Mesenchymal stem cell (in vitro differentiated cells and primary cell): ENCODE results near the gene C1orf174.
"Not testable (repeated sequence)": the region's sequence is repeated elsewhere in the genome, so short reads cannot be mapped to it uniquely, and the experiment has no call there.

Experiments
- DNase-seq: peaks from one replicate; pipeline ENCODE4 v3.0.0-alpha.2; 2013
- H2AFZ ChIP-seq: one replicate; pipeline ENCODE4 v1.6.1; 2013; ENCODE audit warnings: low read depth, mild to moderate bottlenecking, control low read depth, inconsistent platforms, low read length, moderate library complexity
- H2AK5ac ChIP-seq: 2 replicates; pipeline ENCODE4 v1.6.1; 2013; ENCODE audit warnings: low read length, moderate library complexity, mild to moderate bottlenecking, inconsistent platforms; ENCODE audit not compliant: severe bottlenecking
- H2BK120ac ChIP-seq: one replicate; pipeline ENCODE4 v1.6.1; 2013; ENCODE audit warnings: low read depth, mild to moderate bottlenecking, inconsistent platforms, low read length, moderate library complexity
- H2BK12ac ChIP-seq, 2 experiments: one replicate each; pipeline ENCODE4 v1.6.1; 2013; ENCODE audit warnings: inconsistent platforms in 2 of 2, low read length in 2 of 2, mild to moderate bottlenecking in 2 of 2, moderate library complexity in 2 of 2, control low read depth in 1 of 2
- H2BK15ac ChIP-seq: one replicate; pipeline ENCODE4 v1.6.1; 2013; ENCODE audit warnings: mild to moderate bottlenecking, low read depth, inconsistent platforms; ENCODE audit not compliant: poor library complexity, severe bottlenecking
- H2BK5ac ChIP-seq: 2 replicates; pipeline ENCODE4 v1.6.1; 2013; ENCODE audit warnings: low read depth, mild to moderate bottlenecking, low read length, control low read depth, inconsistent platforms; ENCODE audit not compliant: poor library complexity, severe bottlenecking
- H3K14ac ChIP-seq, 2 experiments: one replicate each; pipeline ENCODE4 v1.6.1; 2013; ENCODE audit warnings: inconsistent platforms in 2 of 2, low read length in 2 of 2, control low read depth in 1 of 2, mild to moderate bottlenecking in 1 of 2, moderate library complexity in 1 of 2
- H3K18ac ChIP-seq, 2 experiments: one replicate each; pipeline ENCODE4 v1.6.1; 2013; ENCODE audit warnings: inconsistent platforms in 2 of 2, low read length in 2 of 2, control low read depth in 1 of 2, low read depth in 1 of 2, mild to moderate bottlenecking in 1 of 2
- H3K23ac ChIP-seq, 2 experiments: one replicate each; pipeline ENCODE4 v1.6.1; 2013; ENCODE audit warnings: inconsistent platforms in 2 of 2, low read length in 2 of 2, mild to moderate bottlenecking in 2 of 2, moderate library complexity in 2 of 2, control low read depth in 1 of 2
- H3K27ac ChIP-seq: 2 replicates; pipeline ENCODE4 v1.5.1; 2013; ENCODE audit warnings: mild to moderate bottlenecking, moderate library complexity, low read length, control low read depth, inconsistent platforms; ENCODE audit not compliant: poor library complexity, severe bottlenecking
- H3K27me3 ChIP-seq, 2 experiments: 2 replicates each; pipeline versions ENCODE4 v1.6.1 to v1.7.0; 2013; ENCODE audit warnings: low read length in 2 of 2, mild to moderate bottlenecking in 2 of 2, moderate library complexity in 2 of 2, control low read depth in 1 of 2, inconsistent platforms in 1 of 2; ENCODE audit not compliant: control insufficient read depth in 1 of 2, insufficient read depth in 1 of 2
- H3K36me3 ChIP-seq, 2 experiments: 2 replicates each; pipeline versions ENCODE4 v1.6.1 to v1.7.0; 2013; ENCODE audit warnings: low read length in 2 of 2, control low read depth in 1 of 2, inconsistent platforms in 1 of 2, low read depth in 1 of 2, mild to moderate bottlenecking in 1 of 2; ENCODE audit not compliant: insufficient read depth in 2 of 2, control insufficient read depth in 1 of 2
- H3K4ac ChIP-seq, 2 experiments: one replicate each; pipeline ENCODE4 v1.6.1; 2013; ENCODE audit warnings: inconsistent platforms in 2 of 2, low read length in 2 of 2, mild to moderate bottlenecking in 2 of 2, moderate library complexity in 2 of 2, control low read depth in 1 of 2, low read depth in 1 of 2
- H3K4me1 ChIP-seq: 2 replicates; pipeline ENCODE4 v1.6.1; 2013; ENCODE audit warnings: low read depth, low read length, control low read depth; ENCODE audit not compliant: control insufficient read depth, insufficient read depth
- H3K4me2 ChIP-seq: 2 replicates; pipeline ENCODE4 v1.6.1; 2013; ENCODE audit warnings: low read length, mild to moderate bottlenecking, inconsistent platforms; ENCODE audit not compliant: poor library complexity, severe bottlenecking
- H3K4me3 ChIP-seq, 2 experiments: 2 replicates each; pipeline versions ENCODE4 v1.5.1 to v1.7.0; 2013; ENCODE audit warnings: low read length in 2 of 2, mild to moderate bottlenecking in 2 of 2, control low read depth in 1 of 2, low read depth in 1 of 2; ENCODE audit not compliant: insufficient read depth in 1 of 2
- H3K79me1 ChIP-seq: replicated peaks from 2 replicates; pipeline ENCODE4 v1.6.1; 2013; ENCODE audit warnings: mild to moderate bottlenecking, control low read depth, low read length, inconsistent platforms; ENCODE audit not compliant: poor library complexity, severe bottlenecking
- H3K9ac ChIP-seq: 2 replicates; pipeline ENCODE4 v1.7.0; 2013; ENCODE audit warnings: mild to moderate bottlenecking, low read length, moderate library complexity
- H3K9me3 ChIP-seq: 2 replicates; pipeline ENCODE4 v1.7.0; 2013; ENCODE audit warnings: mild to moderate bottlenecking, low read length; ENCODE audit not compliant: control insufficient read depth
- H4K8ac ChIP-seq: one replicate; pipeline ENCODE4 v1.6.1; 2013; ENCODE audit warnings: inconsistent platforms, mild to moderate bottlenecking, low read length, moderate library complexity
- H4K91ac ChIP-seq: one replicate; pipeline ENCODE4 v1.6.1; 2013; ENCODE audit warnings: mild to moderate bottlenecking, low read length, inconsistent platforms
- WGBS: methylation state at CpG from one replicate; pipeline ENCODE4 v1.1.7; 2013; ENCODE audit warnings: mixed read lengths; 5-methylcytosine and 5-hydroxymethylcytosine counted together

The C1orf174 gene

GRCh38 chr1:3918359-3918758 is 18.3 kb upstream of the C1orf174 start:
- H2BK12ac ChIP-seq, H3K36me3 ChIP-seq, H3K14ac ChIP-seq, H3K9ac ChIP-seq, H3K4me1 ChIP-seq, H2BK15ac ChIP-seq, H3K9me3 ChIP-seq, H2BK5ac ChIP-seq, H3K4me2 ChIP-seq, H2AK5ac ChIP-seq, DNase-seq, H3K4ac ChIP-seq, H4K91ac ChIP-seq, H3K23ac ChIP-seq, H3K4me3 ChIP-seq, H2BK120ac ChIP-seq, H3K27ac ChIP-seq, H4K8ac ChIP-seq, H2AFZ ChIP-seq, H3K18ac ChIP-seq, H3K79me1 ChIP-seq: not testable (repeated sequence)
- 74% methylated on average over 6 of the region's 6 CpGs for WGBS
- H3K27me3 ChIP-seq: peaks cover 0 to 16% of the 10 kb centered on the region in 2 experiments

- WGBS: 72% methylated on average over 8 of the region's 8 CpGs
- H3K9ac ChIP-seq: no peak overlapping the region
- H2BK15ac ChIP-seq: no peak overlapping the region
Measured at GRCh38 chr1:3917761-3918160, 17.7 kb upstream of the C1orf174 start.

DNA sequence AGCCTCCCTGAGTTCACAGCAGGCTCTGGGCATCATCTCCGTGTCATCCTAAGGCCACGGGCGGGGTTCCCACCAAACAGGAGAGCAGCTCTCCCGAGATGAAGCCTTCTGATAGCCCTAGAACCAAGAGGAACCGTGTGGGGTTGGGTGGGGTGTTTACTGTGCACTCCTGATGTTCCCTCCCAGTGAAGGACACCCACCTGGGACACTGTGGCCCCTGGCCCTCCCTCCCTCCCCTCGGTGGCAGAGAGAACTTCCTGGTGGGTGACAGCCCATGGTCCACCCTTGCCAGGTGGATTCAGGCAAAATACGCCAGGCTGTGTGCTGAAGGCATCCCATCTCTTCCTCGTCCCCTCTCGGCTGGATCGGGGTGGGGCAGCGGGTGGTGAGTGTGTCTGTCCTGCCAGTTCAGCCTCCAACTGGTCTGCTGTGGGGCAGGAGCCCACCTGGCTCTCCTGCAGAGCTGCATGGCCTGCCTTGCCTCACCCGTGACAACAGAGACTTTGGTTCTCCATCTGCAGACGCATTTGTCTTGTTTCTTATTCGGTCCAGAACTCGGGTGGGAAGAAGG is 15.6 kb upstream of the C1orf174 start:
- no peak overlapping the region for H3K18ac ChIP-seq
- H3K4me1 ChIP-seq: peaks cover 8% of the 10 kb centered on the region
- WGBS: 90% methylated on average over 15 of the region's 15 CpGs
- H2BK5ac ChIP-seq: no peak overlapping the region
- H3K36me3 ChIP-seq: peaks cover 0 to 10% of the 10 kb centered on the region in 2 experiments
- no peak overlapping the region for H3K4me3 ChIP-seq
- no peak overlapping the region for H2BK120ac ChIP-seq
- no peak for DNase-seq
- H2BK15ac ChIP-seq: no peak overlapping the region
- H2BK12ac ChIP-seq: no peak overlapping the region
- H3K27ac ChIP-seq: no peak overlapping the region
- no peaks in the 10 kb centered on the region for H3K9me3 ChIP-seq
- no peak overlapping the region for H3K9ac ChIP-seq
- no peak overlapping the region for H3K4me2 ChIP-seq
- peak overlapping the region; percentile 58 for H4K91ac ChIP-seq
- H4K8ac ChIP-seq: no peak overlapping the region
- H3K4ac ChIP-seq: no peak overlapping the region
- no peak overlapping the region for H2AFZ ChIP-seq
- H2AK5ac ChIP-seq: no peak overlapping the region
- H3K79me1 ChIP-seq: no peaks in the 10 kb centered on the region
- H3K27me3 ChIP-seq: peaks cover 10 to 16% of the 10 kb centered on the region in 2 experiments
- no peak overlapping the region for H3K14ac ChIP-seq
- no peak overlapping the region for H3K23ac ChIP-seq

More at GRCh38 chr1:3917761-3918160, 17.7 kb upstream of the C1orf174 start:
- Histone ChIP-seq H4K91ac (no peak overlapping the region), H3K18ac (no peak overlapping the region), H2BK120ac (no peak overlapping the region), H3K79me1 (no peaks in the 10 kb centered on the region), H3K36me3 (peaks cover 0 to 5% of the 10 kb centered on the region in 2 experiments), H3K23ac (no peak overlapping the region), H3K27ac (no peak overlapping the region), H3K4me2 (no peak overlapping the region), H3K4ac (no peak overlapping the region), H3K4me1 (peaks cover 2% of the 10 kb centered on the region), H4K8ac (no peak overlapping the region), H3K4me3 (no peak overlapping the region), H2AFZ (no peak overlapping the region), H3K9me3 (no peaks in the 10 kb centered on the region), H3K14ac (no peak overlapping the region), H2AK5ac (no peak overlapping the region), H2BK12ac (no peak overlapping the region), H2BK5ac (no peak overlapping the region), H3K27me3 (peaks cover 0 to 10% of the 10 kb centered on the region in 2 experiments)
- no peak for DNase-seq

DNA sequence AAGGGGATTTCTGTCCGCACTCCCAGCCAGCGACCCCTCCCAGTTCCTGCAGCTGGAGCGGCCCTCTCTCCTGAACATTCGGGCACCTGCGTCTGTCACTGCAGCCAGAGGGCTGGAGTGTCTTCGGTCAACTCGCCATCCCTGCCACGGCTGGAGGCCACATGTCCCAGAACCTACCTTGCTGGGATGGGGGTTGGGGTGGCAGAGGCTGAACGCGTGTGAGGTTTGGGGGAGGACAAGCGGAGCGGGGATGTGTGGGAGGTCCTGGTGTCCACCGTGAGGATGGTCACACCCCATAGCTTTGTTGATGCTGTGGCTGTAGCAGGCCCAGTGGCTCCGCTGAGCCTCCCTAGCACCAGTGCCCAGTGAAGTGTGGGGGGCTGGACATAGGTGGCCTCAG is 14.8 kb upstream of the C1orf174 start:
- WGBS: 89% methylated on average over 14 of the region's 14 CpGs
- Histone ChIP-seq H2BK12ac (no peak overlapping the region), H2BK15ac (no peak overlapping the region), H2AFZ (no peak overlapping the region), H2AK5ac (no peak overlapping the region), H3K23ac (no peak overlapping the region), H3K4me2 (no peak overlapping the region), H3K18ac (no peak overlapping the region), H3K36me3 (peaks cover 0 to 10% of the 10 kb centered on the region in 2 experiments), H3K79me1 (no peaks in the 10 kb centered on the region), H3K27me3 (peaks cover 18 to 23% of the 10 kb centered on the region in 2 experiments), H3K4me3 (no peak overlapping the region), H3K4me1 (peaks cover 11% of the 10 kb centered on the region), H4K91ac (no peak overlapping the region), H3K27ac (no peak overlapping the region), H4K8ac (no peak overlapping the region), H3K9ac (no peak overlapping the region), H3K9me3 (no peaks in the 10 kb centered on the region), H3K14ac (no peak overlapping the region), H2BK5ac (no peak overlapping the region), H2BK120ac (no peak overlapping the region), H3K4ac (no peak overlapping the region)
- DNase-seq: no peak
